A549 (cell line): Measurements from ENCODE around the gene COBLL1. TPM values are rescaled to one million over a fixed set of nuclear protein-coding genes. Genes with fewer than 3 reads are reported as not detected.
A peak's percentile ranks its signal among the peaks of the same experiment; 100 is the strongest.

ENCODE experiments used
- ATAC-seq, 2 experiments: fragments of 200-7000 bp in 1 of 2; fragments of >200 bp in 1 of 2; cut with Nextera tagmentation in 1 of 2; cut with Tn5 transposase in 1 of 2; 3 replicates each; pipeline versions ENCODE4 v1.8.0 to v1.9.1; 2018 to 2020; ENCODE audit warnings: mild to moderate bottlenecking in 1 of 2, moderate library complexity in 1 of 2
- CTCF ChIA-PET: fragments of 300-600 bp; sonication (Branson Sonifier 250); formaldehyde crosslinking; extraction: SDS; loops from one replicate; lab custom pipeline; 2021; ENCODE audit warnings: antibody characterized with exemption, inconsistent platforms; lab: Yijun Ruan, JAX
- POLR2A ChIA-PET: fragments of 350-600 bp; formaldehyde crosslinking; extraction: SDS; loops from one replicate; lab custom pipeline; 2021; ENCODE audit warnings: antibody characterized with exemption, inconsistent platforms; lab: Yijun Ruan, JAX
- DNase-seq, 2 experiments: peaks; one replicate each; pipeline versions ENCODE4 v3.0.0 to v3.0.0-alpha.2; 2011 to 2016; ENCODE audit warnings: low read depth in 1 of 2, low spot score in 1 of 2
- FAIRE-seq: peaks from 2 replicates; lab custom pipeline; 2011; peaks lifted over from hg19 to GRCh38; lab: Jason Lieb, UNC
- H3K27ac ChIP-seq, 2 experiments: fragments of >200 bp; sonication (Bioruptor Twin); formaldehyde crosslinking; 3 replicates each; pipeline ENCODE4 v1.5.1; 2016 to 2017
- H3K4me1 ChIP-seq: fragments of >200 bp; sonication (Bioruptor Twin); formaldehyde crosslinking; 3 replicates; pipeline ENCODE4 v1.6.1; 2016
- H3K4me2 ChIP-seq: fragments of >200 bp; sonication (Bioruptor Twin); formaldehyde crosslinking; 3 replicates; pipeline ENCODE4 v1.6.1; 2016
- H3K4me3 ChIP-seq: fragments of >200 bp; sonication (Bioruptor Twin); formaldehyde crosslinking; 3 replicates; pipeline ENCODE4 v1.5.1; 2016
- H3K9me3 ChIP-seq: fragments of >200 bp; sonication (Bioruptor Twin); formaldehyde crosslinking; 3 replicates; pipeline ENCODE4 v1.6.1; 2016
- BHLHE40 ChIP-seq: IDR thresholded peaks from 2 replicates; pipeline ENCODE4 v1.6.1; 2012; ENCODE audit warnings: low read depth, low read length, inconsistent platforms
- CBX2 ChIP-seq: fragments of 200-600 bp; sonication (generic); IDR thresholded peaks from 2 replicates; pipeline ENCODE4 v1.6.1; 2016; ENCODE audit warnings: low read depth, mild to moderate bottlenecking, borderline replicate concordance
- CEBPB ChIP-seq, 2 experiments: fragments of >200 bp in 1 of 2; sonication (Bioruptor Twin) in 1 of 2; formaldehyde crosslinking in 1 of 2; IDR thresholded peaks; 2 replicates each; pipeline ENCODE4 v1.6.1; 2012 to 2016
- CHD4 ChIP-seq: fragments of 200-600 bp; sonication (generic); IDR thresholded peaks from 2 replicates; pipeline ENCODE4 v1.6.1; 2016; ENCODE audit warnings: antibody characterized with exemption, mild to moderate bottlenecking, borderline replicate concordance
- FOSL2 ChIP-seq, 2 experiments: fragments of 450-650 bp in 1 of 2; fragments of >200 bp in 1 of 2; sonication (Bioruptor Twin) in 1 of 2; formaldehyde crosslinking; IDR thresholded peaks; 2 replicates each; pipeline versions ENCODE4 v1.5.0 to v1.6.1; 2016 to 2020; ENCODE audit warnings: mild to moderate bottlenecking in 1 of 2, moderate library complexity in 1 of 2
- FOXS1 ChIP-seq: fragments of 250-450 bp; sonication (Bioruptor Pico); IDR thresholded peaks from 2 replicates; pipeline ENCODE4 v1.5.0; 2020; ENCODE audit warnings: mild to moderate bottlenecking, moderate library complexity
- GATA3 ChIP-seq: IDR thresholded peaks from 2 replicates; pipeline ENCODE4 v1.6.1; 2012; ENCODE audit warnings: borderline replicate concordance
- HOXA7 ChIP-seq: fragments of 250-450 bp; sonication (Bioruptor Pico); IDR thresholded peaks from 2 replicates; pipeline ENCODE4 v1.5.0; 2020; ENCODE audit warnings: mild to moderate bottlenecking, moderate library complexity
- JUNB ChIP-seq: fragments of >200 bp; sonication (Bioruptor Twin); formaldehyde crosslinking; IDR thresholded peaks from 2 replicates; pipeline ENCODE4 v1.6.1; 2016
- MAZ ChIP-seq: fragments of 150-350 bp; IDR thresholded peaks from 2 replicates; pipeline ENCODE4 v1.6.1; 2014; ENCODE audit warnings: antibody characterized with exemption, low read depth, low read length, borderline replicate concordance
- NR3C1 ChIP-seq: fragments of >200 bp; sonication (Bioruptor Twin); formaldehyde crosslinking; IDR thresholded peaks from 3 replicates; pipeline ENCODE4 v1.6.1; 2017
- POLR2A ChIP-seq: IDR thresholded peaks from 2 replicates; pipeline ENCODE4 v1.6.1; 2012; ENCODE audit warnings: mild to moderate bottlenecking, low read length
- POLR2AphosphoS2 ChIP-seq: conservative IDR thresholded peaks from 2 replicates; pipeline ENCODE4 v1.6.1; 2012; ENCODE audit warnings: low read length, improper control_type of control experiment, inconsistent platforms
- RARB ChIP-seq: fragments of 250-450 bp; sonication (Bioruptor Pico); IDR thresholded peaks from 2 replicates; pipeline ENCODE4 v1.8.0; 2021; ENCODE audit warnings: mild to moderate bottlenecking, moderate library complexity
- REST ChIP-seq: fragments of 200-600 bp; sonication (generic); IDR thresholded peaks from 2 replicates; pipeline ENCODE4 v1.6.1; 2016; ENCODE audit warnings: antibody characterized with exemption, mild to moderate bottlenecking, moderate library complexity
- RNF2 ChIP-seq: fragments of 200-600 bp; sonication (generic); IDR thresholded peaks from 2 replicates; pipeline ENCODE4 v1.6.1; 2016; ENCODE audit warnings: low read depth, mild to moderate bottlenecking, antibody characterized with exemption, moderate library complexity, borderline replicate concordance
- SMC3 ChIP-seq: fragments of >200 bp; sonication (Bioruptor Twin); formaldehyde crosslinking; IDR thresholded peaks from 3 replicates; pipeline ENCODE4 v1.6.1; 2018; ENCODE audit warnings: inconsistent platforms
- ZC3H11A ChIP-seq: fragments of 450-650 bp; IDR thresholded peaks from 2 replicates; pipeline ENCODE4 v1.6.1; 2014; ENCODE audit warnings: antibody characterized with exemption, mild to moderate bottlenecking
- ZFP36 ChIP-seq: fragments of 450-650 bp; IDR thresholded peaks from 2 replicates; pipeline ENCODE4 v1.6.1; 2014; ENCODE audit warnings: borderline replicate concordance; ENCODE audit not compliant: partially characterized antibody
- ZNF302 ChIP-seq: fragments of 250-450 bp; sonication (Bioruptor Pico); IDR thresholded peaks from 2 replicates; pipeline ENCODE4 v1.9.0; 2021; ENCODE audit warnings: inconsistent platforms, mild to moderate bottlenecking, moderate library complexity
- WGBS: methylation state at CpG from one replicate; pipeline ENCODE4 v1.1.6; 2017; ENCODE audit errors: missing lambda C conversion rate; 5-methylcytosine and 5-hydroxymethylcytosine counted together
- polyA plus RNA-seq, 4 experiments: library from polyadenylated mRNA; depleted of rRNA in 3 of 4; stranded (reverse); fragments of >200 nt; fragmentation: RNase III in 1 of 4; extraction: RNeasy Plus Mini Kit Qiagen cat#74134 plus additional on column Dnase treatment in 1 of 4; gene quantifications; 2 replicates in 3 of 4; 3 replicates in 1 of 4; pipeline ENCODE4 v1.2.3, GENCODE V29; 2011 to 2017
- TF ChIP-seq, protein P1 (sequence below): fragments of 150-350 bp; IDR thresholded peaks from 2 replicates; pipeline ENCODE4 v1.6.1; 2014; ENCODE audit warnings: low read depth, mild to moderate bottlenecking, low read length
- TF ChIP-seq, protein P2 (sequence below): fragments of 450-650 bp; IDR thresholded peaks from 2 replicates; pipeline ENCODE4 v1.6.1; 2014; ENCODE audit warnings: antibody characterized with exemption
- TF ChIP-seq, protein P3 (sequence below): IDR thresholded peaks from 2 replicates; pipeline ENCODE4 v1.6.1; 2012

The COBLL1 gene
- polyA plus RNA-seq, 2 of the 4 experiments (the other 2 are of a cell fraction): 2.6 to 5.3 TPM

DNA sequence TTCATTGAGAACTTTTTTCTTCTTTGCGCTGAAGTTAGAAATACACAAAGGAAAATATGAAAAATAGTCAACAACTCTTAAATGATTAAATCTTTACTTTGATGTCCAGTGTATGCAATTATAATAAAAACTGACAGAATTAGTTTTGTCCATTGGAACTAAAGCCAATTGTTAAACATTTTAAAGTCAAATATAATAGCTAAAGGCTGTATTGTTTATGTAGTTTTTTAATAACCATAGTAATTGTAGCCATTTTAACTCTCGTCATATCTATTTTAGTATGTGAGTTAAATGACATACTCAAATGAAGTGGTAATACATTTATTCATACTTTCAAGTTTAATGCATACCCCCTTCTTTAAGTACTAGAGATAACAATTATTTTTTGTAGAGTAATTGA lies 4.7 kb upstream of the COBLL1 start:
- ChIA-PET POLR2A (no interaction called here), CTCF (no interaction called here)
- Histone ChIP-seq H3K9me3 (no peaks in the 10 kb centered on the region), H3K27ac (no peak overlapping the region), H3K4me1 (peaks cover 18% of the 10 kb centered on the region), H3K4me3 (no peak overlapping the region), H3K4me2 (no peak overlapping the region)
- FAIRE-seq (no peak), DNase-seq (no peak), ATAC-seq (no peak)
- 92% methylated on average over 2 of the region's 2 CpGs for WGBS
- TF ChIP-seq RNF2: no peak
- TF ChIP-seq MAZ: no peak
- TF ChIP-seq, protein P1, sequence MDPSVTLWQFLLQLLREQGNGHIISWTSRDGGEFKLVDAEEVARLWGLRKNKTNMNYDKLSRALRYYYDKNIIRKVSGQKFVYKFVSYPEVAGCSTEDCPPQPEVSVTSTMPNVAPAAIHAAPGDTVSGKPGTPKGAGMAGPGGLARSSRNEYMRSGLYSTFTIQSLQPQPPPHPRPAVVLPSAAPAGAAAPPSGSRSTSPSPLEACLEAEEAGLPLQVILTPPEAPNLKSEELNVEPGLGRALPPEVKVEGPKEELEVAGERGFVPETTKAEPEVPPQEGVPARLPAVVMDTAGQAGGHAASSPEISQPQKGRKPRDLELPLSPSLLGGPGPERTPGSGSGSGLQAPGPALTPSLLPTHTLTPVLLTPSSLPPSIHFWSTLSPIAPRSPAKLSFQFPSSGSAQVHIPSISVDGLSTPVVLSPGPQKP: no peak
- no peak for TF ChIP-seq HOXA7 (CRISPR knock-in tag)
- TF ChIP-seq, protein P2, sequence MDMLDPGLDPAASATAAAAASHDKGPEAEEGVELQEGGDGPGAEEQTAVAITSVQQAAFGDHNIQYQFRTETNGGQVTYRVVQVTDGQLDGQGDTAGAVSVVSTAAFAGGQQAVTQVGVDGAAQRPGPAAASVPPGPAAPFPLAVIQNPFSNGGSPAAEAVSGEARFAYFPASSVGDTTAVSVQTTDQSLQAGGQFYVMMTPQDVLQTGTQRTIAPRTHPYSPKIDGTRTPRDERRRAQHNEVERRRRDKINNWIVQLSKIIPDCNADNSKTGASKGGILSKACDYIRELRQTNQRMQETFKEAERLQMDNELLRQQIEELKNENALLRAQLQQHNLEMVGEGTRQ: no peak
- TF ChIP-seq NR3C1: no peak
- no peak for TF ChIP-seq REST
- TF ChIP-seq, protein P3, sequence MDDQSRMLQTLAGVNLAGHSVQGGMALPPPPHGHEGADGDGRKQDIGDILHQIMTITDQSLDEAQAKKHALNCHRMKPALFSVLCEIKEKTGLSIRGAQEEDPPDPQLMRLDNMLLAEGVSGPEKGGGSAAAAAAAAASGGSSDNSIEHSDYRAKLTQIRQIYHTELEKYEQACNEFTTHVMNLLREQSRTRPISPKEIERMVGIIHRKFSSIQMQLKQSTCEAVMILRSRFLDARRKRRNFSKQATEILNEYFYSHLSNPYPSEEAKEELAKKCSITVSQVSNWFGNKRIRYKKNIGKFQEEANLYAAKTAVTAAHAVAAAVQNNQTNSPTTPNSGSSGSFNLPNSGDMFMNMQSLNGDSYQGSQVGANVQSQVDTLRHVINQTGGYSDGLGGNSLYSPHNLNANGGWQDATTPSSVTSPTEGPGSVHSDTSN: no peak
- no peak for TF ChIP-seq ZC3H11A
- no peak for TF ChIP-seq CEBPB (IDR thresholded peaks at IDR 0.05)
- TF ChIP-seq GATA3: no peak
- no peak for TF ChIP-seq FOXS1 (CRISPR knock-in tag)
- TF ChIP-seq POLR2AphosphoS2: no peak
- no peak for TF ChIP-seq CBX2
- TF ChIP-seq RARB: no peak
- TF ChIP-seq SMC3: no peak
- TF ChIP-seq BHLHE40: no peak

- ChIA-PET CTCF (interaction anchor here (1.2 to 1.9 kb wide), 3 partner anchors 12 to 54 kb away, joined by 3 to 7 read pairs (median 3); no protein-coding TSS in a partner anchor), POLR2A (interaction anchor here (0.7 kb wide), 1 partner anchor 42 kb away, joined by 15 read pairs; no protein-coding TSS in a partner anchor)
- H3K4me1 ChIP-seq: peaks cover 25% of the 10 kb centered on the region
- peak overlapping the region; percentile 45 to 50; a peak in 5 of 6 replicates for H3K27ac ChIP-seq
- peak overlapping the region; percentile 94 for H3K4me2 ChIP-seq
- FAIRE-seq: no peak
- ATAC-seq: no peak
- no peaks in the 10 kb centered on the region for H3K9me3 ChIP-seq
- 60% methylated on average over 1 of the region's 1 CpG for WGBS
- no peak overlapping the region for H3K4me3 ChIP-seq
- DNase-seq: no peak
- TF ChIP-seq HOXA7 (CRISPR knock-in tag) (no peak), FOSL2 (IDR thresholded peaks at IDR 0.05) (no peak), FOSL2 (CRISPR knock-in tag; IDR thresholded peaks at IDR 0.05) (peak; percentile 28), POLR2A (no peak), CEBPB (IDR thresholded peaks at IDR 0.05) (peak in 1 of 2 experiments; percentile 75; a peak in 1 of 4 replicates), ZFP36 (no peak), ZNF302 (CRISPR knock-in tag) (no peak), BHLHE40 (no peak), CHD4 (no peak), JUNB (peak; percentile 43)
These were observed 1.8 kb upstream of the COBLL1 start for GRCh38 chr2:164843346-164843911.
